HG02798 (cell line): Measurements from ENCODE around the gene HPCAL1.

Experiments
- ATAC-seq: cut with Tn5 transposase; IDR thresholded peaks from one replicate; pipeline ENCODE4 v1.9.1; 2021; ENCODE audit warnings: mild to moderate bottlenecking; ENCODE audit not compliant: unreplicated experiment, poor library complexity

Gene HPCAL1

DNA sequence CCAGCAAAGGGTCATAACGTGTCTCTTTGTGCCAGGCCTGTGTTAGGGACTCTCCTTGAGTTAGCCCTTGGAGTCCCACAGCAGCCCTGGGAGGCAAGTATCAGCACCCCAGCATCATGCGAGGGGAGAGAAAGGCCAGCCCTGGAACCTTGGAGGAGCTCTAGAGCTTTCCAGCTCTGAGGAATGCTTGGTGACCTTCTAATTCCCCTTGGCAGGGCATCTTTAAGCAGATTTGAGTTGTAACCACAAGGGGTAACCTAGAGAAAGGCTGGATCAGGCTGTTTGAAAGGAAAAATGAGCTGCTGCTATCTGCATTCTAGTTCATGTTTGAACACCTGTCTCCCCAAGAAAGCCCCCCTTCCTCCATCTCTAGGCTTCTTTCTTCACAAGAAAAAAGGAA, 169.3 kb downstream of the HPCAL1 start:
- ATAC-seq, result no peak

DNA sequence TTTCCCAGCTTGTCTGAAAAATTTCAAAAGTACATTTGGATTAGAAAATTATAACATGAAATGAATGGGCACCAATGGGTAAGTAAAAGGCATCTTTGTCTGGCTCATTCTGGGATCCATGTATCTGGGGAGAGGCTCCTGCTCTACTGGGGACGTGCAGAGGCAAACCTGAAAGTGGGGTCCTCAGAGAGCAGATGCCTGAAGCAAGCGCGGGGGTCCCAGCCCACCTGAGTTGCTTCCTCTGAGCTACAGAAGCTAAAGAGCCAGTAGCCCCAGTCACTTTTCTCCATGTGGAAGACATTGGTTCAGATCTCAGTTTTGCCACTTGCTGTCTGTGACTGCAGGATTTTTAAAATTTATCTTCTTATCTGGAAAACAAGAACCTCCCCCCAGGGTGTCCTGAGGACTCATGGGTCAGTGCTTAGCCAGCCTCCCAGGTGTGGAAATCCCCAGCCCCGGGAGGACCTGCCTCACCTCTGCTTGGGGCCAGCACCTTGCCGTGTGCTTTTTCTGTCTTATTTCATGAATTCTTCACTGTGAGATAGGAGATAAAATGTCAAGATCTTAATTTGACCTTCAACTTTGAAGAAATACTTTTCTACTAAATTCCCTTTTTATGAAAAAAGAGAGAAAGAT, 170.5 kb downstream of the HPCAL1 start:
- no peak for ATAC-seq

DNA sequence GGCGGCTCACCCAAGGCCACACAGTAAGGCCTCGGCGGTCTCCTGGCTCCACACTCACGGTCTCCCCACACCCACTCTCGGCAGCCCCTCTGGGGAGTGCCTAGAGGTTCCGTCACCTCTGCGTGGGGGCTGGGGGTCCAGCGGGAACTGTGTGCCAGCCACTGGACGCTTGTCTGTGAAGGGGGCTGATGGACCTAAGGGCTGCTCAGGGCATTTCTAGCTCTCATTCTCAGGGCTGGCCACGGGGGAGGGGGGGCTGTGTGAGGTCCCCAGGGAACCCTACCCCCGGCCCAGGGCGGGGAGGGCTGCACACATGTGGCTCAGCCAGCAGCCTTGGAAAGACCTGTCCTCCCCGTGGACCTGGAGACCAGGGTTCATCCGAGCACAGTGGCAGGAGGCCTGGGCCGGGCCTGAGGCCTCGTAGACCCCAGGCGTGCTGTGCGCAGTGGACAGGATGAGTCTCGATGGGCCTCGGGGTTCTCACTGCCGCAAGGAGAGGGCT, 172.6 kb downstream of the HPCAL1 start:
- ATAC-seq, result no peak

DNA sequence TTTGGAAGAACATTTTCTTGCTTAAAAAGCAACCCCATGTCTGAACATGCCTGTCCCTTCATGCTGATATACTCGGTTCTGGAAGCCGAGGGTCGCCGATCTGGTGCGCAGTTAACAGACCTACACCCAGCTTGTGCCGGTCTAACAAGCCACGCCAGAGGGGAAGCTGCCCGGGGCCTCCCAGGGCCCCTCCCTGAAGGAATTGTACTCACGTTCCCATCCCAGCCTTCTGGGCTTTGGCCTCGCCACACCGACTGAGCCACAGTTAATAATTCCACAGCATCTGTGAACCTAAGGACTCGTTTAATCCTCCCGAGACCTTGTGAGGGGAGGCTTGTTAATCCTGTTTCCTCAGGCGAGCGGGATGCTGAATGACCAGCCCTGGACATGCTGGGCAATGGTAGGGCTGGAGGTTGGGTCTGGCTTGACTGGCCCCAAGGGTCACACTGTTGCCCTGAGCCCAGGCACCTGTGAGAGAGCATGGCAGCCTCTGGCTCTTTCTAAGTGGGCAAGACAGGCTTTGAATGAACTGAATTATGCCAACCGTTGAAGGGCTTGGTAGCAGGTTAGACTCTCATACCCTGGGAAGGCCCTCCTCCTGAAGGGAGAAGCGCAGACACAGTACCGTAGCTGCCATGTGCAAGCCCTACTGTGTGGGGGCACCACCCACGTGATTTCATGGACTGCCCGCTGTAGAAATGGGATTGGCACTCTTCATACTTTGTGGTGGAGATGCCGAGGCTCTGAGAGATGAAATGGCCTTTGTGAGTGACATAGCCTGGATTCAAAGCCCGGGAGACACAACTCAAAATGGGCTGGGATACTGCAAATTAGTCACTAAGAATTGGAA, 173.3 kb downstream of the HPCAL1 start:
- no peak for ATAC-seq

DNA sequence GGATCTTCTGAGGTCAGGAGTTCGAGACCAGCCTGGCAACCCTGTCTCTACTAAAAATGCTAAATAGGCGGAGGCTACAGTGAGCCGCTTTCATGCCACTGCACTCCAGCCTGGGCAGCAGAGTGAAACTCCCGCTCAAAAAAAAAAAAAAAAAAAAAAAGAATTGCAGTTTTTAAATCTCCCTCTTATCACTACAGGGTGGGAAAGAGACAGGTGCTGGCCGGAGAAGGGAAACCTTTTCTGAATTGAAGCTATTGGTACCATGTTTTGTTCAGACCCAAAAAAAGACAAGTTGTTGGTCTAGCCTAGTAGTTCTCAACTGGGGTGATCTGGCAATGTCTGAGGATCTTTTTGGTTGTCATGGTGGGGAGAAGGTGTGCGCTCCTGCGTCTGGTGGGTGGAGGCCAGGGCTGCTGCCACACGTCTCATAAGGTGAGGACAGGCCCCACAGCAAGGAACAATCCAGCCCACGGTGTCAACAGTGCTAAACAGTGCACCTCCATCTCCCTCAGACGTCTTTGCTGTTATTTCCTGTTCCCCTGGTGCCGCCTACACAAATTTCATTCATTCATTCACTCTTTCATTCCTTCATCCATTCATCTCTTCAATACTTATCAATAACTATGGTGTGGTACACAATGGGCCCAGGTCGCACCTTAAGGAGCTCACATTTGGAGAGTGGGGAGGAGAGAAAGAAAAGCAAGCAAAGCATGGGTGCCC, 174.2 kb downstream of the HPCAL1 start:
- ATAC-seq, result no peak
